GM10248 (cell line): Measurements from ENCODE around the gene FBXW12.

Source experiments
- CTCF ChIA-PET: fragments of 300-600 bp; sonication (Branson Sonifier 250); formaldehyde crosslinking; extraction: SDS; loops from one replicate; lab custom pipeline; 2021; ENCODE audit warnings: antibody characterized with exemption; lab: Yijun Ruan, JAX
- POLR2A ChIA-PET: fragments of 350-650 bp; sonication (Branson Sonifier 250); formaldehyde crosslinking; extraction: SDS; loops from one replicate; lab custom pipeline; 2020; ENCODE audit warnings: antibody characterized with exemption; lab: Yijun Ruan, JAX
- DNase-seq: peaks from one replicate; pipeline ENCODE4 v3.0.0; 2012; ENCODE audit errors: extremely low spot score
- CTCF ChIP-seq: IDR thresholded peaks from 2 replicates; pipeline ENCODE4 v1.5.1; 2012; ENCODE audit warnings: mild to moderate bottlenecking, low read depth; ENCODE audit errors: extremely low read depth, missing control alignments, control extremely low read depth

The FBXW12 gene

GRCh38 chr3:48372862-48373435, 930 bp downstream of the FBXW12 start:
- DNase-seq, result no peak
- POLR2A ChIA-PET, result no interaction called here
- TF ChIP-seq CTCF, result no peak
- CTCF ChIA-PET, result interaction anchor here (1.3 to 2.0 kb wide), 4 partner anchors 15 to 63 kb away, joined by 3 to 7 read pairs (median 5); no protein-coding TSS in a partner anchor

GRCh38 chr3:48387634-48388033, 15.6 kb downstream of the FBXW12 start:
- no peak for TF ChIP-seq CTCF
- DNase-seq, result no peak
- ChIA-PET CTCF (interaction anchor here (1.2 to 3.0 kb wide), 3 partner anchors 11 to 48 kb away, joined by 5 to 16 read pairs (median 9); no protein-coding TSS in a partner anchor), POLR2A (no interaction called here)

- no peak for TF ChIP-seq CTCF
- POLR2A ChIA-PET, result no interaction called here
- CTCF ChIA-PET, result interaction anchor here (1.3 to 2.1 kb wide), 3 partner anchors 12 to 47 kb away, joined by 3 to 9 read pairs (median 6); no protein-coding TSS in a partner anchor
- DNase-seq, result no peak
Observed at GRCh38 chr3:48388966-48389365, 16.9 kb downstream of the FBXW12 start.

- POLR2A ChIA-PET, result no interaction called here
Observed at GRCh38 chr3:48394391-48394790, 22.4 kb downstream of the FBXW12 start.

GRCh38 chr3:48395714-48396113, 23.7 kb downstream of the FBXW12 start:
- POLR2A ChIA-PET, result no interaction called here
- CTCF ChIA-PET, result interaction anchor here (6.0 kb wide), 1 partner anchor 41 kb away, joined by 37 read pairs; no protein-coding TSS in a partner anchor
- DNase-seq, result no peak
- no peak for TF ChIP-seq CTCF

More at GRCh38 chr3:48394391-48394790, 22.4 kb downstream of the FBXW12 start:
- DNase-seq, result no peak
- CTCF ChIA-PET, result interaction anchor here (6.0 kb wide), 1 partner anchor 42 kb away, joined by 37 read pairs; no protein-coding TSS in a partner anchor
- TF ChIP-seq CTCF, result no peak

- no peak for TF ChIP-seq CTCF
- CTCF ChIA-PET, result interaction anchor here (1.7 to 30.6 kb wide), 5 partner anchors 11 to 161 kb away, joined by 5 to 863 read pairs (median 29); partner anchors contain the start of genes CCDC51, PLXNB1 and TMA7
- POLR2A ChIA-PET, result no interaction called here
- DNase-seq, result no peak
Observed at GRCh38 chr3:48397767-48398681, 26.0 kb downstream of the FBXW12 start.
